Activated gamma-delta T cell treated with anti-CD3 and anti-CD28 coated beads, Interleukin-2, amount 50 U/mL, for 16 hours (primary cell): ENCODE measurements around the gene CHN2.

Source experiments
- DNase-seq: peaks from one replicate; pipeline ENCODE4 v3.0.0-alpha.2; 2020; ENCODE audit warnings: low read depth

The CHN2 gene

DNA sequence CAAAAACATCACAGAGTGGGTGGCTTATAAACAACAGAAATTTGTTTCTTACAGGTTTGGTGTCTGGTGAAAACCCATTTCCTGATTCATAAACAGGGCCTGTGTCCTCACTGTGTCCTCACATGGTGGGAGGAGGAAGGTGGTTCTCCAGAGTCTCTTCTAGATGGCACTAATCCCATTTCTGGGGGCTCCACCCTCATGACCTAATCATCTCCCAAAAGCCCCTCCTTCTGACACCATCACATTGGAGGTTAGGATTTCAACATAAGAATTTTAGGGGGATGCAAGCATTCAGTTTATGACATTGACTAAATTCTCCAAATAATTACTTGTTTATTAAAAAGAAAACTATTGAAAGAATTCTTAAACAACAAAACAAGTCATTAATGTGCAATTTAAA lies 116.0 kb downstream of the CHN2 start:
- no peak for DNase-seq

GRCh38 chr7:29311314-29311713 lies 116.7 kb downstream of the CHN2 start:
- DNase-seq, result no peak

DNA sequence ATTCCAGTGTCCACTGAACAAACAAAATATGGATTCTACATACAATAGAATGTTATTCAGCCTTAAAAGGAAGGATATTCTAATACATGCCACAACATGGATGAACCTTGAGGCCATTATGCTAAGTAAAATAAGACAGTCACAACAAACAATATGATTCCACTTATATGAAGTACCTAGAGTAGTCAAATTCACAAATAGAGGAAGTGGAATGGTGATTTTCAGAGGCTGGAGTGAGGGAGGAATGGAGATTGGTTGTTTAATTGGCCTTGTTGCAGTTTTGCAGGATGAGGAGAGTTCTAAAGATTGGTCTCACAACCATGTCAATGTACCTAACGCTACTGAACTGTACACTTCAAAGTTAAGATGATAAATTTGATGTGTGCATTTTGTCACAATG lies 119.6 kb downstream of the CHN2 start:
- no peak for DNase-seq

DNA sequence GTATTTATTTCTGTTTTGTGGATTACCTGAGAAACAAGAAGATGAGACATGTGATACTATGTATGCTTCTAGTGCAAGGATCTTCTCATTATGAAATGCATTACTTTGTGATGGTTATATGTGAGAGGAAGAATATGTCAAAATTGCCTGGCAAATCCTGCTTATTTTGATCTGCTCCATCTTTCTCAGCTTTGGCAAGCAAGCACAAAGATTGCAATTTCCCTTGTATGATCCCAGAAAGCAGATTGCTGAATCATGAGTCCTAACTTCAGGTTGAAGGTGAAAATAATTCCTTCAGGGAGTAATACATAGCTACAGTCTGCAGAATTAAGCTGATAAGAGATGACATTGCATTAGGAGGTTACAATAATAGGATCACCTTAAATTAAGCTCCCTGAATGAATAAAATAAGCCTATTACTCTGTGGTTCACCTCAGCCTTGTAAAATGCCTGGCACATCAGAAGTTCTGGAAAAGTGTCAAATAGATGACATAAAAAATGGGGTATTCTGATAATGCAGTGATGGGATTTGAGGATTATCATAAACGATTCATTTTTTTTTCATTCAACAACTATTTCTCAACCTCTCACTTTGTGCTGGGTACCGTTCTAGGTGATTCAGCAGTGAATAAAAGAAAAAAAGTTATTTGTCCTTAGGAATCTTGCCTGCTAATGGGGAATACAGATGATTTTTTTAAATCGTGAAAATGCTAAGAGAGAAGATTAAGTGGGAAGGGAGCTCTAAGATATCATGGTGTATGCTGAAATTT lies 120.7 kb downstream of the CHN2 start:
- DNase-seq, result no peak

DNA sequence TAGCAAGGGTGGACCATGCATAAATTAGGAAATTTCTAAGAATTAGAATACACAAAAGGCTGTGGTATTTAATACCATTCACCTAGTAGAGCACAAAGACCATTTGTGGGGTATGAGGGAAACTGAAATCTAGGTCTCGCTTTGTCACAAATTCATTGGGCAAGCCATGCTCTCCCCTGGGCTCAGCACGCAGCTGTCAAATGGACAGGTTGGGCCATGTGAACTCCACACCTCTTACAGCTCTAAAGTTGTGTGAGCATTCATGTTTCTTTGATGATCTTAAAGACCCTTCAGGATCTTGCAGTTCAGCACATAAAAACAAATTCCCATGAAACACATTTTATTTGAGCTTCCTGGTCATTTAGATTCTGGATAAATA lies 121.3 kb downstream of the CHN2 start:
- no peak for DNase-seq

DNA sequence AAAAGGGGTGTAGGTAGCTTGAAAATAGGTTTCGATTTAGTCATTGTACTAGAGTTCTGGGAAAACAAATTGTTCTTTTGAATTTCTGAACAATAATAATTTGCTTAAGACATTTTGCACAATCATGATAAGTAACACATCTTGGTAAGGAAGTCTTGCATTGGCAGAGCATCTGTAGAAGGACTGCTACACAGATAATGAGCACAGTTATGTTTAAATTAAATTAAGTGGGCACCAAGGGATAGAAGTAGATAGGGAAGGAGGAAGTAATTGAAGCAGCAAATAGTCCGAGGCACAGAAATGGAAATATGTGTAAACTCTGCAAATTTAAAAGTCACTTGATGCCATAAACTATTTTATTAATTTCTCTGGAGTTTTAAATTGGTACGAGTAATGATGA lies 122.4 kb downstream of the CHN2 start:
- no peak for DNase-seq

DNA sequence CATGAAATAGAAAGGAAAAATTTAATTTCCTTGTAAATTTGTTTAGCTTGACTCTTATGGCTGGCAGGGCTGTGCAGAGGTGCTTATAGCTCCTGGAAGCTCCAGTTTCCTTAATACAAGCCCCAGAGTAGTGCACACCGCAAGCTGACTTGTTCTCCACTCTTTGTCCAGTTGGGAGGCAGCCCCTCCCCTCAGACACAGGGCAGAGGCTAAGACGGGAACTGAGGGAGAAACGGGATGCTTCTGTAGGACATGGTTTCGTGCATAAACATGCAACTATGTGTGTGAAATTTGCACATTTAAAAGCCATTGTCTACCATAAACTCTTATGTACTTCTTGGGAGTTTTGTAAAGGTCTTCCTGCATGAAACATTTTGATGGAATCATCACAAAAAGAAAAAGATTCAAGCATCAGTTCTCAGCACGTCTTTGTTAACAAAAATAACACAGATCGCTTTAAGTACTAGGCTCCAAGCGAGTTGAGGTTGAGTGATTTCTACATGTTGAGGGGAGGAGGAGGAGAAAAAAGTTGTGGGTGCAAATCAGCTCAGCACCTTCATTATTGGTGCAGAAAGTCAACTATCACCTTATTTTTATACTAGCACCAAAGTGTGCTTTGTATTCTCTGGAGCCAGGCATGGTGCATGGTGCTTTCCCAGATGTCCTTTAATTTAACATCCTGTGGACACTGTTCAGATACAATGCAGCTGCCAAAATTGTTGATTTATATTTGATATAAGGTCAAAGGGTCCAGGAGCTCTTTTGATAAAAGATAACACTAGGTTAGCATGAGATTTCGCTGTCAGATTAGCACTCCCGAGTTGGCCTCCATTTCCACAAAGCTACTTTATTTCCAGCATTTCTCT lies 124.5 kb downstream of the CHN2 start:
- DNase-seq, result no peak

- no peak for DNase-seq
Observed at GRCh38 chr7:29319719-29320521, 125.3 kb downstream of the CHN2 start.

GRCh38 chr7:29320577-29320976 lies 126.0 kb downstream of the CHN2 start:
- DNase-seq, result no peak

DNA sequence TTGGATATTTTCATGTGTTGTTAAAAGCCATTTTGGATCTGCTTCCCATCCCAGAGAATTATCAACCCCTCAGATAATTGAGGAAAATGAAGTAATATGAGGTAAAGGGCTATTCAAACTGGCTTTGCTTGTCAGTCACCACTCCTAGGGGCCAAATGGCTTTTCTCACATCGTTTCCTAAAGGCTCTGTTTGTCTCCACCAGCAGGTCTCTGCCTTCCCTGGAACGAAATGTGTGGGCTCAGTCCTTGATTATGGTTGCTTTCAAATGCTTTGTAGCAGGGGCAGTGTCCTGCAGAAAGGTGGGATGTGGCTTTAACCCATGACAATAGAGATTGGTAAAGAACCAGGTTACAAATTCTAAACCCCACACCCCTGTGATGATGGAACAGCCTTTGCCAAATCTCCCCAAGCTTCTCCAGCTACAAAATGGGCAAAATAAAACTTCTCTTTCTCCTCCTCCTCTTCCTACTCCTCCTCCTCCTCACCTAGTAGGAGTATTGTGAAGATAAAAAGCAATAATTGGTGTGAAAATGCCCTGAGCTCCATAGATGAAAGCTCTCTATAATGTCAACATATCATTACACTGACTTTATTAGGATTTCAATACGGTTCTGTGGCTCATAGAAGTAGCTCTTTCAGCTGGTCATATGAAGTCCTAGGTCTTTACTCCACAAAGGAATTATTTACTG lies 127.6 kb downstream of the CHN2 start:
- no peak for DNase-seq

GRCh38 chr7:29325476-29325875 lies 130.9 kb downstream of the CHN2 start:
- DNase-seq, result no peak

DNA sequence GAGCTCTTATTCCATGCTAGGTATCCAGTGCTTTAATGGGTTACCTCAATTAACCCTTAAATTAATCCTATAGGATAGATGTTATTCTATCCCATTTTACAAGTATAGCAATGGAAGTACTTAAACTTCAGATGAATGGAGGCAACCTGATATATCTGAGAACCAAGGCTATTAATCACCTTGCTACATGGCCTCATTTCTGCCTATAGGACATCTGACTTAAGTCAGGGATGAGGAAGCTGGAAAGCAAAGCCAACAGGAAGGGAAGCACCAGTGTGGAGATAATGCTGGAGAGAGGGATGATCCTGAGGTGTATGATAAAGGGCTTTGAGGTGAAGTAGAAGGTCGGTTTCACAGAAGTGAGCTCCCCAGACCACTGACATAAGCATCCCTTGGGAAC lies 132.3 kb downstream of the CHN2 start:
- no peak for DNase-seq

- no peak for DNase-seq
Observed at GRCh38 chr7:29327455-29327854, 132.9 kb downstream of the CHN2 start.

DNA sequence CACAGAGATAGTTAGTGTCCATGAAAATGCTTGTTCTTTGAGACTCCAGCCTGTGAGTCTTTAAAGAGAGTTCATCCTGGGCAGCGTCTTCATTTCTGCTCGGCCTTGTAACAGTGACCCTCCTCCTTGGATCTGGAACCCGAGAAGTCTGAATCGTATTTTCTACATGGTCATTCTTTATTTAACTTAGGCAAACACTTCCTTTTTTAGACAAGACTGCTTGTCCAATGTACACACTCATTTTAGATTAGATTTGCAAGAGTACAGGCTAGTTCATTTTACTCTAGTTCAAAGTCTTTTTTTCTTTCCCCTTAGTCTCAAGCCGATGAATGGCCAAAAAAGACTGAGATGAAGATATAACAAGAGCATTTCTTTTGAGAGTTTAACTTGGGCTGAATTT lies 133.5 kb downstream of the CHN2 start:
- no peak for DNase-seq

DNA sequence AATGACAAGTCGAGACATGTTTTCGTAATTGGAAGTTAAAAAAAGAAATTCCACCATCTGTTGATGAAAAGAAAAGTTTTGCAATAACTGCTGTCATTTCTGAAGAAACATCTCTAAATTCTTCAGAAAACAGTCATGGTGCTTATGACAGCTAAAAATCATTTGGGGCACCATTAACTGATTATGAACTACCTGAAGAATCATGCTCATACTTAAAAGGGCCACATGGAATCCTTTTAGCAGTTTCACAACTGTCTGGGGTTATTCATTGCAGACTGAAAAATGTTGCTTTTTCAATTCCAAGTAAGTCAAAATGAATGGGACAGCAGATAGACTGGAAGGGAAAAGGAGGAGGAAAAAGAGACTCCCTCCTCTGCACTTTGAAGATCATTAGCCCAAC lies 134.2 kb downstream of the CHN2 start:
- no peak for DNase-seq

DNA sequence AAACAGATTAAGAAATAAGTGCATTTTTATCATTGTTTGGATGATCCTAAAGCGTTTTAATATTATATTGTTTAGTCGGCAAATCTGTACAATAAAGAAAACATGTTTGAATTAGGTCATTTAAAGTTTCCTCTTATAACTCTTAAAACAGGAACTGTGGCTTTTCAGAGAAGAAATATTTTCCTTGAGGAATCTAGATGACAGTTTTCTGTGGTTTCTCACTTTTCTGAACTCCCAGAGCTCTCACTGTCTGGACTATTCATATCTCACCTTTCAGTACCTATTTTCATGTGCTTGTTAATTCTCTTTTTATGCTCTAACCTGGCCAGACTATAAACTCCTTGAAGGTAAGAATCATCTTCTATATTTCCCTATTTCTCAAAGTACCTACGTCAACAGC lies 135.1 kb downstream of the CHN2 start:
- DNase-seq, result no peak

- DNase-seq, result no peak
Observed at GRCh38 chr7:29330136-29330535, 135.6 kb downstream of the CHN2 start.

DNA sequence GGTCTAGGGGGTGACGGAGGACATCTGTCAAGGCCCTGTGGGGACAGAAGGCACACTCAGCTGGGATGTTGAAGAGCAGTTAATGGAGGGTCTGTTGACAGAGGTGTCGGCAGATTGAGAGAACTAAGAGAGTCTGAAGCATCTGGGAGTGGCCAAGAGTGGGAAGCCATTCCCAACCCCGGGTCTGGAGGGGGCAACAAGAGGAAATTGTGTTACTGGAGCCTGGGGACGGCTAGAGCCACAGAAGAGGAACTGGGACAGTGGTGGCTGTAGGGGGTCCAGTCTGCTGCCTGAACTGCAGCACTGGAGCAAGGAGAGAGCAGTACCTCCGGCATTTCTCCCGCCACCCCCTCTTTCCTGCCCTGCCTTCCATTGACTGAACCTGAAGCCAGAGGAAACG lies 136.6 kb downstream of the CHN2 start:
- no peak for DNase-seq

DNA sequence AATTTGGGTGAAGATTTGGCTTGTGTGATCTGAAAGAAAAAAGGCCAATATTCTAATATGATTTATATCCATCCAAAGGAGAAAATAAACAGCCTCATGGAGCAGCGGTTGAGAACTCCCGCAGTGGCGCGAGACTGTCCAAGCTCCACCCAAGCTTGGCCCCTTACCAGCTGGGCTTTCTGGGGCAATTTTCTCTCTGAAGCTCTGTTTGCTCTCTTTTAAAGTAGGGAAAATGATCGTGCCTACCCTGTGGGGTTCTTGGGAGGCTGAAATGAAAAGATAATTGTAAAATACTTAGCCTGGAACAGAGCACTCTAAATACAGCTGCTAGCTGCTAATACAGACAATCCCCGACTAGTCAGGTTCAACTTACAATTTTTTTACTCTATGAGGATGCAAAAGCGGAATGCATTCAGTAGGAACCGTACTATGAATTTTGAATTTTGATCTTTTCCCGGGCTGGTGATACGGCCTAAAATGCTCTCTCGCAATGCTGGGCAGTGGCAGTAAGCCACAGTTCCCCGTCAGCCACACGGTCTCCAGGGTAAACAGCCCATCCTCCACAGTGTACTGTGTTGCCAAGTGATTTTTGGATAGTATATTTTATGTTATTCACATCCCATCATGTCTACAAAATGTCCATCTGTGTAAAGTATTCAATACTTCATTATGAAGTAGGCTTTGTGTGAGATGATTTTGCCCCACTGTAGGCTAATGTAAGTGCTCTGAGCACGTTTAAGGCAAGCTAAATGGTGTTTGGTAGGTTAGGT lies 137.7 kb downstream of the CHN2 start:
- DNase-seq, result no peak

GRCh38 chr7:29332875-29333855 lies 138.6 kb downstream of the CHN2 start:
- DNase-seq, result no peak
